Stimulated activated CD4-positive, alpha-beta T cell treated with anti-CD3 and anti-CD28 coated beads, TNF-alpha, amount 100 ng/mL, for 1 hour (primary cell): ENCODE results near the gene LAMP5.

Source experiments
- DNase-seq, 3 donors: peaks; one replicate each; pipeline ENCODE4 v3.0.0-alpha.2; 2020; ENCODE audit warnings: low read depth in 3 of 3, low spot score in 1 of 3

LAMP5 gene

GRCh38 chr20:9532069-9532838 is 17.9 kb downstream of the LAMP5 start:
- no peak for DNase-seq

GRCh38 chr20:9534025-9534424 is 19.6 kb downstream of the LAMP5 start:
- no peak for DNase-seq

GRCh38 chr20:9535449-9535848 is 21.1 kb downstream of the LAMP5 start:
- no peak for DNase-seq

- no peak for DNase-seq
Measured at GRCh38 chr20:9543214-9543613, 28.8 kb downstream of the LAMP5 start.

GRCh38 chr20:9550283-9550682 is 35.9 kb downstream of the LAMP5 start:
- no peak for DNase-seq

GRCh38 chr20:9550871-9551270 is 36.5 kb downstream of the LAMP5 start:
- DNase-seq: no peak

- no peak for DNase-seq
Measured at GRCh38 chr20:9551808-9552550, 37.6 kb downstream of the LAMP5 start.

GRCh38 chr20:9555781-9556180 is 41.4 kb downstream of the LAMP5 start:
- DNase-seq: no peak

GRCh38 chr20:9557411-9557810 is 43.0 kb downstream of the LAMP5 start:
- DNase-seq: no peak

GRCh38 chr20:9565910-9566550 is 51.6 kb downstream of the LAMP5 start:
- DNase-seq: no peak

- no peak for DNase-seq
Measured at GRCh38 chr20:9566977-9567376, 52.6 kb downstream of the LAMP5 start.

GRCh38 chr20:9570612-9571011 is 56.2 kb downstream of the LAMP5 start:
- DNase-seq: no peak

- DNase-seq: no peak
Measured at GRCh38 chr20:9571783-9572182, 57.4 kb downstream of the LAMP5 start.

GRCh38 chr20:9572670-9573069 is 58.3 kb downstream of the LAMP5 start:
- DNase-seq: no peak

GRCh38 chr20:9573335-9574151 is 59.2 kb downstream of the LAMP5 start:
- no peak for DNase-seq

GRCh38 chr20:9574181-9574580 is 59.8 kb downstream of the LAMP5 start:
- no peak for DNase-seq

GRCh38 chr20:9574776-9575175 is 60.4 kb downstream of the LAMP5 start:
- no peak for DNase-seq

- no peak for DNase-seq
Measured at GRCh38 chr20:9575836-9576235, 61.4 kb downstream of the LAMP5 start.

- no peak for DNase-seq
Measured at GRCh38 chr20:9576695-9577094, 62.3 kb downstream of the LAMP5 start.

- DNase-seq: no peak
Measured at GRCh38 chr20:9577397-9577796, 63.0 kb downstream of the LAMP5 start.

- DNase-seq: no peak
Measured at GRCh38 chr20:9578594-9578993, 64.2 kb downstream of the LAMP5 start.
